Vagina (tissue), 2 donors: ENCODE data around the gene JUP.

ENCODE experiments used
- POLR2A ChIP-seq, 2 donors: fragments of 450-650 bp; IDR thresholded peaks; one replicate each; pipeline ENCODE4 v1.6.1; 2017; ENCODE audit warnings: antibody characterized with exemption in 2 of 2, mild to moderate bottlenecking in 2 of 2, moderate library complexity in 2 of 2
- POLR2AphosphoS5 ChIP-seq, 2 donors: sonication (generic); formaldehyde crosslinking; IDR thresholded peaks; one replicate each; pipeline ENCODE4 v1.9.0; 2017; ENCODE audit warnings: antibody characterized with exemption in 2 of 2, mild to moderate bottlenecking in 2 of 2, low read depth in 1 of 2; ENCODE audit not compliant: insufficient read depth in 1 of 2
- TF ChIP-seq, protein P1 (sequence below), 3 experiments: fragments of 450-650 bp in 2 of 3; fragments of 200-600 bp in 1 of 3; sonication (generic) in 1 of 3; IDR thresholded peaks; one replicate each; pipeline ENCODE4 v1.5.1; 2017 to 2019; ENCODE audit warnings: antibody characterized with exemption in 3 of 3, mild to moderate bottlenecking in 2 of 3, moderate library complexity in 2 of 3

DNA sequence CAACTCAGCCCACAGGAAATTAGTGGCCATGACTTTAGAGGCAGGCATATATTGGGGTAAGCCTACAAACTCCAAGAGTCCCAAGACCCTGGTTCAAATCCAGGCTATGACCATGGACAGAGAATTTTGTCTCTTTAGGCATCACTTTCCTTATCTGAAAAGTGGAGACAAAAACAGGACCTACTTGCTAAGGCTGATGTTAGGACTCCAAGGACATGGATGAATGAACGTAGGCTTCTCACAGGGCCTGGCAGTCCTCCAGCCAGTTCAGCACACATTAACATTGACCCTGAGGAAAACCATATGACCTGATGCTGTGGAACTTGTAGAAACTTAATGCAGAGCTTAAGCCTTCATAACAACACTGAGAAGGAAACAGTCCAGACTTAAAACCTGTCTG lies 27.7 kb upstream of the JUP start:
- TF ChIP-seq, protein P1, sequence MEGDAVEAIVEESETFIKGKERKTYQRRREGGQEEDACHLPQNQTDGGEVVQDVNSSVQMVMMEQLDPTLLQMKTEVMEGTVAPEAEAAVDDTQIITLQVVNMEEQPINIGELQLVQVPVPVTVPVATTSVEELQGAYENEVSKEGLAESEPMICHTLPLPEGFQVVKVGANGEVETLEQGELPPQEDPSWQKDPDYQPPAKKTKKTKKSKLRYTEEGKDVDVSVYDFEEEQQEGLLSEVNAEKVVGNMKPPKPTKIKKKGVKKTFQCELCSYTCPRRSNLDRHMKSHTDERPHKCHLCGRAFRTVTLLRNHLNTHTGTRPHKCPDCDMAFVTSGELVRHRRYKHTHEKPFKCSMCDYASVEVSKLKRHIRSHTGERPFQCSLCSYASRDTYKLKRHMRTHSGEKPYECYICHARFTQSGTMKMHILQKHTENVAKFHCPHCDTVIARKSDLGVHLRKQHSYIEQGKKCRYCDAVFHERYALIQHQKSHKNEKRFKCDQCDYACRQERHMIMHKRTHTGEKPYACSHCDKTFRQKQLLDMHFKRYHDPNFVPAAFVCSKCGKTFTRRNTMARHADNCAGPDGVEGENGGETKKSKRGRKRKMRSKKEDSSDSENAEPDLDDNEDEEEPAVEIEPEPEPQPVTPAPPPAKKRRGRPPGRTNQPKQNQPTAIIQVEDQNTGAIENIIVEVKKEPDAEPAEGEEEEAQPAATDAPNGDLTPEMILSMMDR (IDR thresholded peaks at IDR 0.05) = no peak
- TF ChIP-seq POLR2AphosphoS5 (IDR thresholded peaks at IDR 0.05; ENCODE audit: insufficient read depth in 1 of 2, low read depth in 1 of 2) = no peak
- no peak for TF ChIP-seq POLR2A (IDR thresholded peaks at IDR 0.05)
